GM12891 (cell line): Measurements from ENCODE around the gene MTHFS.

Source experiments
- PAX5 ChIP-seq: IDR thresholded peaks from 2 replicates; pipeline ENCODE4 v1.6.1; 2011; ENCODE audit warnings: low read length, moderate library complexity, mild to moderate bottlenecking; ENCODE audit not compliant: insufficient read depth, severe bottlenecking
- POLR2A ChIP-seq: IDR thresholded peaks from 2 replicates; pipeline ENCODE4 v1.6.1; 2011; ENCODE audit warnings: low read depth, low read length, control low read depth
- POLR2AphosphoS5 ChIP-seq: IDR thresholded peaks from 2 replicates; pipeline ENCODE4 v1.6.1; 2011; ENCODE audit warnings: low read depth, low read length, control low read depth
- SPI1 ChIP-seq: IDR thresholded peaks from 2 replicates; pipeline ENCODE4 v1.6.1; 2011; ENCODE audit warnings: low read depth, low read length, control low read depth
- TAF1 ChIP-seq: IDR thresholded peaks from 2 replicates; pipeline ENCODE4 v1.6.1; 2011; ENCODE audit warnings: low read depth, low read length, control low read depth

DNA sequence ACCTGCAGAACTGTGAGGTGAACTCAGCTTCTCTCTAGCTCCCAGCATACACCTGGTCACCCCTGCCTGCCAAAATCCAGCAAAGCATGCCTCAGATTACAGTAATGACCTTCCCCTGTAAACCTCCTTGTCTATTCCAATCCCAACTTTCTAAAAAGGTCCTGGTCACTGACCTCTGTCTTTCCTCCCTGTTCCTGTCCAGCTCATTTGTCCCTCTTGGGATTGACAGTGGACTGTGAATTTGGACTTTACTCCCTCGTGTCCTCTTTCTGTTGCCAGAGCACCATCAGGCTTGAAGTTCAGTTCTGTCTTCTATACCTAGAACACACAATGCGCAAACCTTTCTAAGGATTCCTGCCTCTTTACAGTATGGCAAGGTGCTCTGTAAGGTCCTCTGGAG, 50.3 kb downstream of the MTHFS start:
- TF ChIP-seq POLR2AphosphoS5 (no peak), POLR2A (no peak), PAX5 (no peak), TAF1 (no peak), SPI1 (no peak)
